PFSK-1 (cell line): ENCODE measurements around the gene RNASEH2C.

Source experiments
- FOXP2 ChIP-seq: optimal IDR thresholded peaks from 2 replicates; pipeline ENCODE3; 2011; ENCODE audit warnings: borderline replicate concordance, control low read depth, inconsistent platforms; ENCODE audit not compliant: insufficient read depth; ENCODE audit errors: extremely low read length, extremely low read depth
- POLR2AphosphoS5 ChIP-seq: IDR thresholded peaks from 2 replicates; pipeline ENCODE4 v1.6.1; 2012; ENCODE audit warnings: low read depth, mild to moderate bottlenecking, control low read depth, low read length, moderate library complexity
- REST ChIP-seq, 2 experiments: IDR thresholded peaks; 2 replicates each; pipeline versions ENCODE4 v1.6.1 to v1.8.0; 2011 to 2012; ENCODE audit warnings: low read depth in 2 of 2, low read length in 2 of 2, control low read depth in 1 of 2, inconsistent platforms in 1 of 2, mild to moderate bottlenecking in 1 of 2, moderate library complexity in 1 of 2; ENCODE audit not compliant: insufficient read depth in 1 of 2
- SIN3A ChIP-seq: IDR thresholded peaks from 2 replicates; pipeline ENCODE4 v1.6.1; 2012; ENCODE audit warnings: mild to moderate bottlenecking, low read length, moderate library complexity, borderline replicate concordance; ENCODE audit not compliant: insufficient read depth
- TAF1 ChIP-seq: IDR thresholded peaks from 2 replicates; pipeline ENCODE4 v1.6.1; 2012; ENCODE audit warnings: low read length, control low read depth, borderline replicate concordance; ENCODE audit not compliant: insufficient read depth

Gene RNASEH2C

GRCh38 chr11:65744699-65745042, 24.1 kb upstream of the RNASEH2C start:
- TF ChIP-seq SIN3A (no peak), TAF1 (no peak), FOXP2 (no peak), REST (IDR thresholded peaks at IDR 0.05; ENCODE audit: insufficient read depth in 1 of 2, low read depth in 2 of 2, low read length in 2 of 2) (no peak), POLR2AphosphoS5 (no peak)

- TF ChIP-seq REST (IDR thresholded peaks at IDR 0.05; ENCODE audit: insufficient read depth in 1 of 2, low read depth in 2 of 2, low read length in 2 of 2) (no peak), SIN3A (no peak), FOXP2 (no peak), POLR2AphosphoS5 (no peak)
These were observed 23.6 kb upstream of the RNASEH2C start for GRCh38 chr11:65744026-65744698.

DNA sequence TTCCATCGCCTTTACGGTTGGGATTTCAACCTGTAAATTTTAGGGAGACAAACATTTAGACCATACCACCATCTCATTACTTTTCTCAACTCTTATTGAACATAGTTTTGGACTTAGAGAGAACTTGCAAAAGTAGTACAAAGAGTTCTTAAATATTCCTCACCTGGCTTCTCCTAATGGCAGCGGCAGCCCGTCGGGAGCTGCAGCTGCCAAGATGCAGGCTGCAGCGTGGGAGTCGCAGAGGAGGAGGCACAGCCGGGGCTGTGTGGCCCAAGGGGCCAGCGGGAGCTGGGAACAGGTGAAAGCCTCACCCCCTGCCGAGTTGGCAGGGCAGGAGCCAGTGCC, 23.1 kb upstream of the RNASEH2C start:
- no peak for TF ChIP-seq SIN3A
- no peak for TF ChIP-seq POLR2AphosphoS5
- TF ChIP-seq FOXP2, result no peak
- TF ChIP-seq TAF1, result no peak
- TF ChIP-seq REST (IDR thresholded peaks at IDR 0.05; ENCODE audit: insufficient read depth in 1 of 2, low read depth in 2 of 2, low read length in 2 of 2), result no peak

DNA sequence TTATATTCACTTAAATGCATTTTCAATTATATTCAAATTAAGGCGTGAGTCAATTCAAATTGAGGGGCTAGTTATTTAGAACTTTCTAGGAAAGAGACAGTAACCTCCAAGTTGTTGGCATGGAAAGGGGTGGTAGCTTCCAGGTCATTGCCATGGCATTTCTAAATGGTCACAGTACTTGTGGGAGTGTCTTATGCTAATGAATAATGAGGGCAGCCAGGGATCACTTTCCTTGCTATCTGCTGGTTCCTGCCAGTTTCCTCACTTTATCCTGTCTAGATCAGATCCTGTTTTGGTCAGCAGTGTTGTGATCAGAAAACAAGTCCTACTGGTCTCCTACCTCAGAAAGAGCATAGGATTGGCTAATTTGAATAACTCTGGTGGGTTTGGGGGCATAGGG, 21.8 kb upstream of the RNASEH2C start:
- TF ChIP-seq FOXP2 (no peak), TAF1 (no peak), POLR2AphosphoS5 (no peak), REST (IDR thresholded peaks at IDR 0.05; ENCODE audit: insufficient read depth in 1 of 2, low read depth in 2 of 2, low read length in 2 of 2) (no peak), SIN3A (no peak)

DNA sequence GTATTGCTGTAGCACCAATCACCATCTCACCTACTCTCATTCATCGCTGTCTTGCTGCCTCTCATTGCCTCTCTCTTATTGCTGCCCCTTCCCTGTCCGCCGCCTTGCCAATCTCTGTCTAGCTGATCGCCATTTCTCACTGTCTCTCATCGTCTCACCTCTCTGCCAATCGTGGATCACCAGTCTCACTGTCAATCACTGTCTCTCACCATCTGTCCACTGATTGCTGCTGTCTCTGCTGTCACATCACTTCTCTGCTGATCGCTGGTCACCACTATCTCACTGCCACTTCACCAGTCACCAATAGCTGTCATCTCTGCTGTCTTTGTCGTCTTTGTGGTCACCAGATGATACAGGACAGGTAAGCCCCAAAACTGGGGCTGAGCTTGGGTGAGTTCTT, 20.6 kb upstream of the RNASEH2C start:
- no peak for TF ChIP-seq SIN3A
- TF ChIP-seq TAF1, result no peak
- TF ChIP-seq POLR2AphosphoS5, result no peak
- TF ChIP-seq REST (IDR thresholded peaks at IDR 0.05; ENCODE audit: insufficient read depth in 1 of 2, low read depth in 2 of 2, low read length in 2 of 2), result no peak
- no peak for TF ChIP-seq FOXP2
